Lower leg skin (tissue), 3 donors: ENCODE results near the gene HS6ST2.

Experiments
- CTCF ChIP-seq, 3 donors: fragments of 450-650 bp; IDR thresholded peaks; one replicate each; pipeline ENCODE4 v1.5.1; 2016; ENCODE audit warnings: antibody characterized with exemption in 3 of 3, mild to moderate bottlenecking in 3 of 3, moderate library complexity in 2 of 3
- POLR2A ChIP-seq, 2 donors: fragments of 450-650 bp; IDR thresholded peaks; one replicate each; pipeline ENCODE4 v1.6.1; 2016 to 2017; ENCODE audit warnings: antibody characterized with exemption in 2 of 2, mild to moderate bottlenecking in 1 of 2, moderate library complexity in 1 of 2

GRCh38 chrX:132631579-132632232, 326.7 kb downstream of the HS6ST2 start:
- TF ChIP-seq POLR2A (IDR thresholded peaks at IDR 0.05) (no peak), CTCF (IDR thresholded peaks at IDR 0.05) (no peak)
